GM21390 (cell line): ENCODE data around the gene ANKRD29.
"Not testable (repeated sequence)": the region's sequence is repeated elsewhere in the genome, so short reads cannot be mapped to it uniquely, and the experiment has no call there.

Source experiments
- ATAC-seq: cut with Tn5 transposase; IDR thresholded peaks from one replicate; pipeline ENCODE4 v1.9.1; 2021; ENCODE audit not compliant: unreplicated experiment

ANKRD29 gene

DNA sequence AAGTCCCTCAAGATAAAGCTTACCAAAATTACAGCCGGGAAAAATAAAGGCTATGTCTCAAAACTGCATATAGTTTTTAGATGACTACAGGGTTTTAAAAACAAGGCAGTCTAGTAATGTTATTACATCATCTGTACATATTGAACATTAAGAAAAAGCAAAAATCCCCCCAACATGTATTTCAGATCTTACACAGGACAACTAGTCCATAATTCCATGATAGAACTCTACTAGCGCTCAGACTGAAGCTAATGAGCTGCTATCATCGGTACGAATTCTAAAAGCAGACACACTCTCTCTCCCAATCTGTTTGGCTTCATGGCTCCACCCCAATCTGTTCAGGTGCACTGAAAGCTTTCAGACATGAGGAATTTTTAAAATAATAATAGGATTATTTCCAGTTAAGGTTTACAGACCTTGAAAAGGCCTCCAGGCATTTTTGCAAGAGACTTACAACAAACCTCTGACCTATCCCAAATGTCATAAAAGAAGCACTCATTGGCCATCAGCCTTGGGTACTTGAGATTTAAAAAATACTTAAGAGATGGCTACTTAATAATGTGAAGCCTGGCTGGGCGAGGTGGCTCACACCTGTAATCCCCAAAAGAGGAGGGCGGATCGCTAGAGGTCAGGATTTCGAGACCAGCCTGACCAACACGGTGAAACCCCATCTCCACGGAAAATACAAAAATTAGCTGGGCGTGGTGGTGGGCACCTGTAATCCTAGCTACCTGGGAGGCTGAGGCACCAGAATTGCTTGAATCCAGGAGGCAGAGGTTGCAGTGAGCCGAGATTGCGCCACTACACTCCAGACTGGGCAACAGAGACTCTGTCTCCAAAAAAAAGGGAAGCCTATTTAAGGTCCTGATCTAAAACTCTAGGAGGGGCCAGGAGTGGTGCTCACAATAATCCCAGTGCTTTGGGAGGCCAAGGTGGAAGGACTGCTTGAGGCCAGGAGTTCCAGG lies 78.4 kb downstream of the ANKRD29 start:
- ATAC-seq: no peak

- ATAC-seq: no peak
Measured at GRCh38 chr18:23583071-23583865, 79.4 kb downstream of the ANKRD29 start.

GRCh38 chr18:23580677-23581367 lies 81.9 kb downstream of the ANKRD29 start:
- no peak for ATAC-seq

- no peak for ATAC-seq
Measured at GRCh38 chr18:23578891-23579653, 83.6 kb downstream of the ANKRD29 start.

GRCh38 chr18:23578067-23578701 lies 84.5 kb downstream of the ANKRD29 start:
- ATAC-seq: peak; percentile 57

GRCh38 chr18:23577521-23577920 lies 85.2 kb downstream of the ANKRD29 start:
- ATAC-seq: not testable (repeated sequence)

DNA sequence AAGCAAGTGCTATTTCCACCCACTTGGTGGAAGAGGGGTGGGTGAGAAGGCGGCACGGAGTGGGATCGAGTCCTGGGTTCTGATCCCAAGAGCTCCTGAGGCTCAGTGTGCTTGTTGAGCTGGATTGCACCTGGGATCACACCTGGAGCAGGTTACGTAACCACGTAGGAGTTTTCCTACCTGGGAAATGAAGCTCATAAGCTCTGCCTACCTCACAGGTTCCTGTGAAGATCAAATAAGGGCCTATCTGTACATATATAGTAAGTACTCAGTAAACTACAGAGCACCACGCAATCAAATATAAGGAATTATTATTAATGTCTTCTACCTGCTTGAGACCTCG lies 87.4 kb downstream of the ANKRD29 start:
- ATAC-seq: no peak

GRCh38 chr18:23574611-23575308 lies 88.0 kb downstream of the ANKRD29 start:
- no peak for ATAC-seq

- no peak for ATAC-seq
Measured at GRCh38 chr18:23573626-23574431, 88.9 kb downstream of the ANKRD29 start.

DNA sequence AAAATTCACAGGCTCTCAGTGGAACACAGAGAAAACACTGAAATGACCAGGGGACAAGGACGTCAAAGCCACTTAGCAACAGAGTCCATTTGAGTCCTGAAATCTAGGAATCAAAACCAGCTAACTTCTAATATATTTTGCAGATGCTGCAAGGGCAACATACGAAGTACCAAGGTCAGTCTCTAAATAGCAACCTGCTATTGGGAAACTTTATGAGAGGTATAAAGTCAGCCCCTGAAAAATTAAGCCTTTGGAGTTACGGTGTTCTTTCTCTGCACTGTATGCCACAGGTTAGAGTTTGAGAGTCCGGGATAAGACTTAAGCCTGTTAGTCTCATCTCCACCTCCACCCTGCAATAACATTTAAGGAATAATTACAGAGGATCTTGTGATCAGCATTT lies 89.7 kb downstream of the ANKRD29 start:
- no peak for ATAC-seq

- ATAC-seq: no peak
Measured at GRCh38 chr18:23572570-23572969, 90.1 kb downstream of the ANKRD29 start.

DNA sequence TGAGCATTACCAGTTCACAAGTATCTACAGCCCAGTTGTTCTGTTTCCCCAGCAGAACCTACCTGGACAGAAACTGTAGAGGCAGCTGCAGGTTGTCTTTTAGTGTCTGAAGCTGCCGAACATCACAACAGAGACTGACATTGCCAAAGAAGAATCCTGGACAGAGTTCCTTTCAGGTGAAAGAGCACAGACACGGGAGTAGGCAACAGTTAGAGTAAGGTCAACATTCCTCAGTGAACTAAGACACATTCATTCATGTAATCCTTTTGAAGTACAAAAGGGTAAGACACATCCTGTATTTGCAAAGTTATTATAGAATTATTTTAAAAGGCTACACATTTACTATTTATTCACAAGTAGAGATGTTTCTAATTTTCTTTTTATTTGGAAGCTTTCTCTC lies 90.7 kb downstream of the ANKRD29 start:
- ATAC-seq: no peak

DNA sequence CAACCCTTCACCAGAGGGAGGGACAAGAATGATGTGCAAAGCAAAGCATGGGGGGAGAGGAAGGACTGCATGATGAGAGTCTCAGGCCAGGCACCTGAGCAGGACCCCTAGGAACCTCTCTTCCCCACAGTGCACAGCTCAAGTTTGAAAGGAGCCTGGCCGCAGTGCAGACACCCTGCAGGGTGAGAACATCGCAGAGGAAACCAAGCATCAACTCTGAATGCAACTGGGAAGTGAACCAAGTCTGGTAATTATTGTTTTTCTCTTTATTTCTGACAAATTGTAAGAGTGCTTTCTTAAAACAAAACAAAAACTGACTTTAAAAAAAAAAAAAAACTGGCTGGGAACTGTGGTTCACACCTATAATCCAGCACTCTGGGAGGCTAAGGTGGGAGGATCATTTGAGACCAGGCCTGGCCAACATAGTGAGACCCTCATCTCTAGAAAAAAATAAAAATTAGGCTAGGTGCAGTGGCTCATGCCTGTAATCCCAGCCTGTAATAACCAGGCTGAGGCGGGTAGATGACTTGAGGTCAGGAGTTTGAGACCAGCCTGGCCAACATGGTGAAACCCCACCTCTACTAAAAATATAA lies 91.7 kb downstream of the ANKRD29 start:
- ATAC-seq: no peak

DNA sequence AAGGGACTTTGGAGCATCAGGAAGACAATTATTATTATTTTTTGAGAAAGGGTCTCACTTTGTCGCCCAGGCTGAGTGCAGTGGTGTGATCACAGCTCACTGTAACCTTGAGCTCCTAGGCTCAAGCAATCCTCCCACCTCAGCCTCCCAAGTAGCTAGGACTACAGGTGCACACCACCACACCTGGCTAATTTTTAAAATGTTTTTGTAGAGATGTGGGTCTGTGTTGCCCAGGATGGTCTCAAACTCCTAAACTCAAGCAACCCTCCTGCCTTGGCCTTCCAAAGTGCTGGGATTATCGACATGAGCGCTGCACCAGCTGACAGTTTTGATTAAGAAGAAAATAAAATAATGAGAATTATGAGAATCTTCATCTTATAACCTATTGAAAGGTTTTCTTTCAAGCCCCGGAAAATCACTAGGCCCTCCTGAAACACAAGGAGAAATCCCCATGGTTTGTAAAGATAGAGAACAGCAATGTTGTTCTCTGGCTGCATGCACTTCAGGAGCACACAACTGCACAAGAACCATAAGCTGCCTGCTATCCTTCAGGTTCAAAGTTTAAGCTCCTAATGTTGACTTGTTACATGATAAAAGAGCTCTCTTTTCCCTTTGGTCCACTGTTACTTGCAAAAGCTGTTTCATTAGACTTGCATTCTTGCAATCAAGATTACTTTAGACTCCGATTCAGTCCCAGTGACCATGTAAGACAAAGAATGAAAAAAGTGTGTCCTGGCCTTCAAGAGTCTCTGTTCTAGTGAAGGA lies 93.2 kb downstream of the ANKRD29 start:
- ATAC-seq: no peak

DNA sequence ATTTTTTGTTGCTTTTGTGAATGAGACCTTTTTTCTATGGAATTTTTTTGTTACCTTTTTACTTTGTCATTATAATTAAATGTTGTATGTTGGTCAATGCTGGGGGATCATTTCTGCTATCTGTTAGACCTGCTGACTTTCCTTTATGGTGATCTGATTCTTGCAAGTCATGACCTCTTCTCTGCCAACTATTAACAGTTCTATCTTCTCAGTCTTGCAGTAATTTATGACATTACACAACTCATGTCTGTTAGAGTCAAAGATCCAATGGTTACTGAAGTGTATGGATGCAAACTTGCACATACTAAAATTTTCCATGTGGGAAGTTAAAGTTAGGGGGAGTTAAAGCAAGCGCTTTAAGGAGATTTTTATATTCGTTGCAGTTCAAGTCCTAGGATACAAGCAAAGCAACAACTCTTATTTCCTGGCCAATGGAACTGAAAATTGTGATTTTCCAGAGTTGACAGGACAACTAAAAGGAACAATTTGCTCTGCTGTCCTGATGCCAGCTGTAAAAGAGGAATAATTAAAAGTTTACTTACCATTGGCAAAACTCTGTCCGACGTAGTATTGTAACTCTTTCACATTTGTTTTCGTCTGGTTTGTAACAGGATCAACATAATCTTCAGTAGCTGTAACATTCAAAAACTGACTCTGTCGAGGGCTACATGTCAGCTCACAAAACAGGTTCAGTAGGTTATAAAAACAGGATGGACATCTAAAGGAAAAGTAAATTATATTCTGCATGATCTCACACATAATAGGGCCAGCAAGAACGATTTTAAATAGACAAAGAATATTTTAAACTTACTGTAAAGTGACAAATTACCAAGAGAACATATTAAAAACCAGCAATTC lies 94.2 kb downstream of the ANKRD29 start:
- no peak for ATAC-seq

DNA sequence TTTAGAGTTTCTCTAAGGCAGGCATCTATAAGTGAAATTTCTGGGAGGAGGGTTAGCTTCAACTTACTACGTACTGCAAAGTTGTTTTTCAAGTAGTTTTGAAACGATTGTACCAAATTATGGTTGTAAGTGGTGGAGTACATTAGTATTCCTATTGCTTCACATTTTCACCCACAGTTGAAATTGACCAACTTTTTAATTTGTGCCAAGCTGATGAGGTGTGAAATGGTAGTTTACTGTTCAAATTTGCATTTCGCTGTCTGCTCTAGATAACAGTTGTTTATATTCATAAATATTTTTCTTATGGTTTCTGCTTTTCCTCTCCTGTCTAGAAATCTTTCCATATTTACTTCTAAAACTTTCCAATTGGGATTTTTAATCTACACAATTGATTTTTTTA lies 95.0 kb downstream of the ANKRD29 start:
- ATAC-seq: no peak
